Breast epithelium (tissue), 3 donors: ENCODE data around the gene SNX6.

Source experiments
- POLR2A ChIP-seq: fragments of 450-650 bp; IDR thresholded peaks from one replicate; pipeline ENCODE4 v1.6.1; 2016; ENCODE audit warnings: antibody characterized with exemption, mild to moderate bottlenecking, moderate library complexity
- TF ChIP-seq, protein P1 (sequence below), 3 donors: fragments of 450-650 bp; IDR thresholded peaks; one replicate each; pipeline ENCODE4 v1.5.1; 2016 to 2017; ENCODE audit warnings: antibody characterized with exemption in 3 of 3, mild to moderate bottlenecking in 3 of 3, moderate library complexity in 3 of 3

DNA sequence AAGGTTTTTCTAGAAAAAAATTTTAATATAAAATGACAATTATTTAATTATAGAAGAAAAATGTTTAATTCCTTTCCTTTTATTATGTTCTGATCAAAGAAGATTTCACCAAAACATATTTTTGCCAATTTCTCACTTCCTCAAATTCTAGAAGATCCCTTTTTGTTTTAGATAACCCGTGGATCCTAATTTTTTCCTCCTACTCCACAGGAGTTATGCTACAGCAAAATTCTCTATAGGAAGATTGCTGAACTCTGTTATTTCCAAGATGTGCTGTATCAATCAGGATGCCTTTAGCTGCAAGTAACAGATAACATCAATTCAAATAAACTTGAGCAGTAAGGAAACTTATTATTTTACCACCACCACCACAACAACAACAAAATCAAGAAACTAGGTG lies 3.8 kb upstream of the SNX6 start:
- TF ChIP-seq POLR2A: no peak
- TF ChIP-seq, protein P1, sequence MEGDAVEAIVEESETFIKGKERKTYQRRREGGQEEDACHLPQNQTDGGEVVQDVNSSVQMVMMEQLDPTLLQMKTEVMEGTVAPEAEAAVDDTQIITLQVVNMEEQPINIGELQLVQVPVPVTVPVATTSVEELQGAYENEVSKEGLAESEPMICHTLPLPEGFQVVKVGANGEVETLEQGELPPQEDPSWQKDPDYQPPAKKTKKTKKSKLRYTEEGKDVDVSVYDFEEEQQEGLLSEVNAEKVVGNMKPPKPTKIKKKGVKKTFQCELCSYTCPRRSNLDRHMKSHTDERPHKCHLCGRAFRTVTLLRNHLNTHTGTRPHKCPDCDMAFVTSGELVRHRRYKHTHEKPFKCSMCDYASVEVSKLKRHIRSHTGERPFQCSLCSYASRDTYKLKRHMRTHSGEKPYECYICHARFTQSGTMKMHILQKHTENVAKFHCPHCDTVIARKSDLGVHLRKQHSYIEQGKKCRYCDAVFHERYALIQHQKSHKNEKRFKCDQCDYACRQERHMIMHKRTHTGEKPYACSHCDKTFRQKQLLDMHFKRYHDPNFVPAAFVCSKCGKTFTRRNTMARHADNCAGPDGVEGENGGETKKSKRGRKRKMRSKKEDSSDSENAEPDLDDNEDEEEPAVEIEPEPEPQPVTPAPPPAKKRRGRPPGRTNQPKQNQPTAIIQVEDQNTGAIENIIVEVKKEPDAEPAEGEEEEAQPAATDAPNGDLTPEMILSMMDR (IDR thresholded peaks at IDR 0.05): no peak
